ENCODE data around the gene SRPX2. TPM values are rescaled to one million over a fixed set of nuclear protein-coding genes. Genes with fewer than 3 reads are reported as not detected.

Gene SRPX2
- total and polyA plus RNA-seq, 7 donors = 2.5 to 59.8 (median 18.7) TPM

DNA sequence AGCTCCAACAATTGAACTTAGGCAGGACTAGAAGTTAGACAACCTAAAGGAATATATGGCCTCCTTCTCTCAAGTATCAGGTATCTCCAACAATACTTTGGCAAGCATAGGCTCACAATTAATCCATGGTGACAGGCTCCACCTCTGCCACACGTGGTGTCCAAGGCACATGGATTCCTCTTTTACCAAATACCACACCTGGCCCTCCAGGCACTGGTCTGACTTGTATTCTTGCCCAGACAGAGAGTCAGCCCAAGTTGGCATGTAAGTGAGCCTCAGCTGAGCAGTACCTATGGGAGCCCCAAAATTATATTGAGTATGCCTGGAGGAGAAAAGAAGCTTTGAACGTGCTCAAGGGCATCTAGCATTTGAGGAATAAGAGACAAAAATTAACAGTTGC, 19.6 kb downstream of the SRPX2 start:
- Histone ChIP-seq H3K36me3 (no peaks in the 10 kb centered on the region), H3K9me3 (no peaks in the 10 kb centered on the region), H3K4me3 (no peak overlapping the region), H3K27ac (no peak overlapping the region), H3K4me1 (no peaks in the 10 kb centered on the region), H3K27me3 (no peaks in the 10 kb centered on the region)
- no peak for DNase-seq
- 53 to 81% methylated on average over 2 of the region's 2 CpGs for WGBS, 2 donors
- TF ChIP-seq EP300 (IDR thresholded peaks at IDR 0.05) = no peak
- TF ChIP-seq, protein P1, sequence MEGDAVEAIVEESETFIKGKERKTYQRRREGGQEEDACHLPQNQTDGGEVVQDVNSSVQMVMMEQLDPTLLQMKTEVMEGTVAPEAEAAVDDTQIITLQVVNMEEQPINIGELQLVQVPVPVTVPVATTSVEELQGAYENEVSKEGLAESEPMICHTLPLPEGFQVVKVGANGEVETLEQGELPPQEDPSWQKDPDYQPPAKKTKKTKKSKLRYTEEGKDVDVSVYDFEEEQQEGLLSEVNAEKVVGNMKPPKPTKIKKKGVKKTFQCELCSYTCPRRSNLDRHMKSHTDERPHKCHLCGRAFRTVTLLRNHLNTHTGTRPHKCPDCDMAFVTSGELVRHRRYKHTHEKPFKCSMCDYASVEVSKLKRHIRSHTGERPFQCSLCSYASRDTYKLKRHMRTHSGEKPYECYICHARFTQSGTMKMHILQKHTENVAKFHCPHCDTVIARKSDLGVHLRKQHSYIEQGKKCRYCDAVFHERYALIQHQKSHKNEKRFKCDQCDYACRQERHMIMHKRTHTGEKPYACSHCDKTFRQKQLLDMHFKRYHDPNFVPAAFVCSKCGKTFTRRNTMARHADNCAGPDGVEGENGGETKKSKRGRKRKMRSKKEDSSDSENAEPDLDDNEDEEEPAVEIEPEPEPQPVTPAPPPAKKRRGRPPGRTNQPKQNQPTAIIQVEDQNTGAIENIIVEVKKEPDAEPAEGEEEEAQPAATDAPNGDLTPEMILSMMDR (IDR thresholded peaks at IDR 0.05) = no peak
- no peak for TF ChIP-seq POLR2A (IDR thresholded peaks at IDR 0.05)
- no peak for TF ChIP-seq POLR2AphosphoS5 (IDR thresholded peaks at IDR 0.05)
- intact Hi-C loops (cut with DNase I) = no loop called here

DNA sequence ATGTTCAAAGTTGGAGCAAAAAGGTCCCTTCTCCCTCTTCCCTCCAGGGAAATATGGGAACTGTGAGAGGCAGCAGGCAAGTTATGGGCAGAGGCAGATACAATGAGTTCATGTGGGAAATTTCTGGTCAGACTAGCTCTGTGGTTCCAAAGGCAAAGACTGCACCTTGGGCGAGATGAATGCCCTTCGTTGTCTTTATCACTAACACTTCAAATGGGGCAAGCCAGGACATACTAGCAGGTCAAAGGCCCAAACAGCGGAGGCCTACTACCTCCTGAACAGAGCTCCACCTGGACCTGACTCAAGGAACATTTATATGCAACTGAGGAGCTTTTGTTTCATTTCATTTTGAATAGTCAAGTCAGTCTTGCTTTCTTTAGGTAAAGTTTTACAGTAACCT, 29.0 kb downstream of the SRPX2 start:
- intact Hi-C loops (cut with DNase I) = no loop called here

DNA sequence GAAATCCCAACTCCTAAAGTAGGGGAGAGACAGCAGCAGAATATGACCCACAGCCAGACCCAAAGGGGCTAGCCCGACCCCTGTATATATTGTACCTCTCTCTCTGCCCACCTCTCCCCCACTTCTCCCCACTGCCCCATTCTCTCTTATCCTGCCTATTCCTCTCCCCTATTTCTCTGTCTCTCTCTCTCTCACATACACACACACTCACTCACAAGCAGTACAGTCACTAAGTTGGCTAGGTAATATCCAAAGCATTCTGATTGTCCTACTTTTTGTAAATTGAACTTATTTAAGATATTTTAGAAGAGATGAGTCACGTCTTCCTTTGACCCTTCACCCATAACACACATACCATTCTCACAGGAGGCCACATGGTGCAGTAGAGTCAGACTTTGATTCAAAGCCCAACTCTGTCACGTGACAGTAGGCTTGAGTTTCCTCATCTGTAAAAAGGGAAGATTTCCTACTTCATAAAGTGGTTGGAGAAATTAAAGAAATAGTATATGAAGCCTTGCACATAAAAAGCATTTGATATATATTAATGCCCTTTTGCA, 29.5 kb downstream of the SRPX2 start:
- Histone ChIP-seq H3K27ac (no peak overlapping the region), H3K9me3 (no peaks in the 10 kb centered on the region), H3K36me3 (peaks cover 0 to 13% (median 0%) of the 10 kb centered on the region in 4 donors), H3K4me1 (peaks cover 0 to 15% (median 4%) of the 10 kb centered on the region in 4 donors), H3K4me3 (no peak overlapping the region), H3K27me3 (no peaks in the 10 kb centered on the region)
- no peak for DNase-seq
- TF ChIP-seq, protein P1 (IDR thresholded peaks at IDR 0.05) = no peak
- TF ChIP-seq POLR2AphosphoS5 (IDR thresholded peaks at IDR 0.05) (peak in 1 of 4 donors; percentile 7), POLR2A (IDR thresholded peaks at IDR 0.05) (no peak)
- WGBS, 2 donors = 64 to 70% methylated on average over 3 of the region's 3 CpGs
- intact Hi-C loops (cut with DNase I) = no loop called here

More for the DNA sequence above, 29.0 kb downstream of the SRPX2 start:
- peaks cover 0 to 13% (median 0%) of the 10 kb centered on the region in 4 donors for H3K36me3 ChIP-seq
- no peak for TF ChIP-seq POLR2AphosphoS5 (IDR thresholded peaks at IDR 0.05)
- TF ChIP-seq, protein P1 (IDR thresholded peaks at IDR 0.05) = no peak
- H3K4me3 ChIP-seq = no peak overlapping the region
- H3K9me3 ChIP-seq = no peaks in the 10 kb centered on the region
- 70 to 86% methylated on average over 3 of the region's 3 CpGs for WGBS, 2 donors
- peaks cover 0 to 12% (median 4%) of the 10 kb centered on the region in 4 donors for H3K4me1 ChIP-seq
- no peaks in the 10 kb centered on the region for H3K27me3 ChIP-seq
- no peak overlapping the region for H3K27ac ChIP-seq
- no peak for DNase-seq

DNA sequence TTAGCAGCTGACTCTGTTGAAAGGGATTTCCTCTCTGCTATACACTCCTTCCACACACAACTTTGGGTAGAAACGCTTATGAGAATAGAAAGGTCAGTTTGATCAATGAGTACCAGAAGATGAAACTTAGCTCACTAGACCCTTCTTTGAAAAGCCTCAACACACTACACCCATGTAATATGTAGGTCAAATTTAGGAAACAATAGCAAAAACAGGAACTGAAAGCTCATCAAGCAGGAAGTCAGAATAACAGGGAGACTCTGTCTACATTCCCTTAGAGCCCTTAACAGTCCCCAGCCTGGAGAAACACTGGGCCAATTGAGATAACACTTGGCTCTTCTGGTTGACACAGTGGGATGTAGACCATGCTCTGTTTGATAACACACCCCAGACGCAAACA, 30.7 kb downstream of the SRPX2 start:
- Histone ChIP-seq H3K27me3 (no peaks in the 10 kb centered on the region), H3K27ac (no peak overlapping the region), H3K9me3 (no peaks in the 10 kb centered on the region), H3K4me1 (peaks cover 0 to 15% (median 4%) of the 10 kb centered on the region in 4 donors), H3K36me3 (peaks cover 0 to 13% (median 0%) of the 10 kb centered on the region in 4 donors), H3K4me3 (no peak overlapping the region)
- no peak for DNase-seq
- WGBS, 2 donors = 61 to 74% methylated on average over 2 of the region's 2 CpGs
- TF ChIP-seq EP300 (IDR thresholded peaks at IDR 0.05) = no peak
- TF ChIP-seq POLR2AphosphoS5 (IDR thresholded peaks at IDR 0.05) = no peak
- TF ChIP-seq, protein P1 (IDR thresholded peaks at IDR 0.05) = no peak
- no peak for TF ChIP-seq POLR2A (IDR thresholded peaks at IDR 0.05)
- intact Hi-C loops (cut with DNase I) = no loop called here
